Limb (tissue), 2 donors: ENCODE data around the gene HKDC1.

Experiments
- DNase-seq, 2 donors: peaks; one replicate each; pipeline ENCODE4 v3.0.0-alpha.2; 2016; ENCODE audit errors: extremely low spot score in 2 of 2

The HKDC1 gene

DNA sequence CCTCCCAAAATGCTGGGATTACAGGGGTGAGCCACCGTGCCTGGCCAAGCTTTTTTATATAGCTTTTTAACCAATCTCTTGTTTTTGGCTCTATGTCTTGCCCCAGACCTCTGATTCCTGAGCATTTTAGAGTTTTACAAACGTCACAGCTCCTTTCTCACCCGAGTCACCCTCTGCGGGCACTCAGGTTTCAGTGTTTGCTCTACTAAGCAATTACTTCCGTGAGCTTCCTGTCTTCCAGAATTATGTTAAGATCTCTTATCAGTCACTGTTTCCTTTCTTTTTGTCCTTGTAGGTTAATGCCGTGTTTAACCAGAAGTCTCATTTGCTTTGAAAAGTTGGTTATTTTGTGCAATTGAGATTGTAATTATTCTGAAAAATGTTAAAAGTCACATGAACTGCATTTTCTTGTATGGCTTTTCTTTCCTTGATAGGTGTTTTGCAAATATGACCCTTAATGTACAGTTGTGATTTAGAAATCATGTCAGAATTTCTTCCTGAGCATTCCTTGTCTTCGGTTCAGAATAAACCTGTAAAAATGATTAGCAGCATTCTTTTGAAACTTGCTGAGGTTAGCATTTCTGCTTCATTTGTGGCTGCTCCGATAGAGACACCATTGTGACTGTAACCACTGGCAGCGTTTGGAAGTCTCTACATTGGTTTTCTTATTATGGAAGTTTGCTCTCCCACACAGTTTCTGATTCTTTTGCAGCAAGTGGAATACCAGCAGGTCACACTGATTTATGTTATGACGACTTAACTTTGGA is 4.5 kb upstream of the HKDC1 start:
- DNase-seq: no peak

DNA sequence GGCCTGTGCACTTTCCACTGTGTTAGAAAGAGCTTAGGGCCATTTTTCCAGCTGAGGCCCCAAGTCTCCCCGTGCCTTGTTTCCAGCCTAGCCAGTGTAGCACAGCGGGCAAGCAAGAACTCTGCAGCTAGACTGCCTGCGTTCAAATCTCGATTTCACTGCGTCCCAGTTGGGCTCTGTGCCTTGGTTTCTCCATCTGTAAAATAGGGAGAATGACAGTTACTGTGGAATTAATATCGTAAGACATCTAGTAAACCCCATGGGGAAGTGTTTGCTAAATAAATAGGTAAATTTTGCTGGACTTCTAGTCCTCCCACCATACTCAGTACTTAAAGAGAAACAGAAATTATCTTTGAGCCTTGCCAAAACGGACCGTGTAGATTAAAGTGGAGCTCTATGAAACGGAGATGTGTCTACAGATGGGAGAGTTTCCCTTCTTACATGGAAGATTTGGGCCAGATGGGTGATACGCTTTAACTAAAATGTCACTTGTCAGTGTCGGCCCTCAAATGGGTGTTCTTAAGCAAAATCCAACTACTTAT is 3.5 kb upstream of the HKDC1 start:
- DNase-seq: no peak

GRCh38 chr10:69217119-69217754 is 2.9 kb upstream of the HKDC1 start:
- no peak for DNase-seq

GRCh38 chr10:69218831-69219230 is 1.3 kb upstream of the HKDC1 start:
- no peak for DNase-seq

DNA sequence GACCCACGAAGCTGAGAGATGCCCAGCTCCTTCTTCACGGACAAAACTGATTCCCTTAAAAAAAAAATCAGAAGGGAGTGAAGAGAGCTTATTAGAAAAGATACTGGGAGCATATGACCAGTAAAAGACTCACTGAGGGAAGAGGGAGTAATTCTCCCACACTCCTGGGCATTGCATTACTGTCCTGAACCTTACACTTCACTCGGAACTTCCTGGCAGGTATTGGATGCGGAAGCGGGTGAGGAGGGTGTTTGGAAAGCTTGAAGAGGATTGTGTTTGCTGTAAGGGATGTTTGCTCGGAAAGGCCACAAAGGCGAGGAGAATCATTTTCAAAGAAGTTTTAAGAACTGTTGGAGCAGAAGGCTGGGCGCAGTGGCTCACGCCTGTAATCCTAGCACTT is 375 bp downstream of the HKDC1 start:
- DNase-seq: no peak

GRCh38 chr10:69222157-69223027 is 2.3 kb downstream of the HKDC1 start:
- peak in 1 of 2 donors; percentile 30 for DNase-seq

- no peak for DNase-seq
These were observed 2.9 kb downstream of the HKDC1 start for GRCh38 chr10:69223028-69223342.

DNA sequence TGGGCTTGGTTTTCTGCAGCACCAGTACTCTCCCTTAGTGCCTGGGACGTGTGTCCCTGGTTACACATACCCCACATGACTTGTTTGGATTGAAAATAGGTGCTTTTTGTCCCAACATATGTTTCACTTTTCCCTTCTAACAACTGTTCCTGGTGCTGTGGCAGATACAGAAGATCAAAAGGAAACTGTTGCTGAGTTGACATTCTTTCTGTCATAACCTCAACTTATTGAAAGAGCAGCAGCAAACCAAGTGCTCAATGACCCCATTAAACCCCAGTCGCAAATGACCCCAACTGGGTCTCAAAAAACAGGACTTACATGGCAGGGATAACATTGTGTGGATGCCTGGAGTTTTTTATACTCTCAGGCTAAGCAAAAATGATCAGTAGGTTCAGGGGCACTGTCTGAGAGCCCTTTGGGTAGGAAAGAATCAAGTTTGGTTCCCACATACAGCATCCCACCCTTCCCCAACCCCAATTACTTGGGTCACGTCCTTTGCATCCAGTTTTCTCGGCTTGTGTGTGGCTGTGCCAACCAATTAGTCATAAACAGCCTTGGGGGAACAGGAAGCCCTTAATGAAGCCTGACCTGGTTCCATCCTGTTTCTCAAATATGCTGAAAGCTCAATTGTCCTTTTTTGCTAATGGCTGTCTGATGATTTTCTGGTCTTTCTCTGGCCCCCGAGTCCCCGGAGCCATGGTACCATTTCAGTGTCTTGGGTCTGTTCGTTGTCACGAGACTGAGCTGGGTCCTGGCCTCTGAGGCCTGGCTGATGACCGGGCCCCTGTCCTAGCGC is 4.9 kb downstream of the HKDC1 start:
- no peak for DNase-seq

DNA sequence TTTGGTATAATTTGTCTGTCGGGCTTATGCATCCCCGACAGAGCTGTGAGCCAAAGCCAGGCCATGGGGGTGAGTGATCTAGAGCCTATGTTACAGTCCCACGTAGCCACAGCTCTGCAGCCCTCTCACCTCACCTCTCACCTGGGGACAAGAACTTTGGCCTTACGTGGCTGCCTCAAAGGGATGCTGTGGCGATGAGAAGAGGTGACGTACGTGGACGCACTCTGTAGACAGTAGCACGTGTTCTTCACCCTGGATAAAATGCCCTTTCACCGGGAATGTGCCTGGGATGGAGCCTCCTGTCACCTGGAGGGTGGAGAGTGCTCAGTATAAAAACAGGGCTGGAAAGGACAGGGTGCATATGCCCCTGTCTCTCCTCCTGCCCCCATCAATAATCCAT is 5.5 kb downstream of the HKDC1 start:
- no peak for DNase-seq

DNA sequence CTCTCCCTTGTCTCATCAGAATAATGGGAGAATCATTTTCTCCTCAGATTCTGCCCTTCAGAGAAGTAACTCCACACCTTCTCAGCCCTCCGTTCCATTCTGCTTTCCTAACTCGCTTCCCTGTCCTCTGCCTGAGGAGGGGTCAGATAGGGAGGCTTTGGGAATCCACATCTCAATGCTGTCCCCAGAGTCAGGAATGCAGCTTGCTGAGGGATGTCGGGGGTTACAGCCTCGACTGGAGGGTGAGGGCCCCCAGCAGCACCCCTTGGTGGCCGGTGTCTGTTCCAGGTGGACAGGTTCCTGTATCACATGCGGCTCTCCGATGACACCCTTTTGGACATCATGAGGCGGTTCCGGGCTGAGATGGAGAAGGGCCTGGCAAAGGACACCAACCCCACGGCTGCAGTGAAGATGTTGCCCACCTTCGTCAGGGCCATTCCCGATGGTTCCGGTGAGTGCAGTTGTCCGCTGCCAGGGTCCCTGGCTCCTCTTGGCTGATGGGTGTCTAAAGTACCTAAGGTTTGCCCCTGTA is 6.9 kb downstream of the HKDC1 start:
- DNase-seq: no peak

DNA sequence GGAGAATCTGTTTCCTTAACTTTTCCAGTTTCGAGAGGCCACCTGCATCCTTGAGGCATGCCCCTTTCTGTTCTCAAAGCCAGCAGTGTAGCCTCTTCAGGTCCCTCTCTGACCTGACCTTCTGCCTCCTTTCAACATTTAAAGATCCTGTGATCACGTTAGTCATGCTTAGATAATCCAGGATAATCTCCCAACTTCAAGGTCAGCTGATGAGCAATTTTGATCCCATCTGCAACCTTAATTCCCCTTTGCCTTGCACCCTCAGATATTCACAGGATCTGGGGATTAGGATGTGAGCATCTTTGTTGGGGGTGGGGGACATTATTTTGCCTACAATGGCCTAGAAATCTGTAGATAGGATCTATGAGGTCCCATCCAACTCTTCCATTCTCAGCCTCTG is 8.0 kb downstream of the HKDC1 start:
- DNase-seq: no peak

GRCh38 chr10:69229616-69229916 is 9.4 kb downstream of the HKDC1 start:
- DNase-seq: no peak

DNA sequence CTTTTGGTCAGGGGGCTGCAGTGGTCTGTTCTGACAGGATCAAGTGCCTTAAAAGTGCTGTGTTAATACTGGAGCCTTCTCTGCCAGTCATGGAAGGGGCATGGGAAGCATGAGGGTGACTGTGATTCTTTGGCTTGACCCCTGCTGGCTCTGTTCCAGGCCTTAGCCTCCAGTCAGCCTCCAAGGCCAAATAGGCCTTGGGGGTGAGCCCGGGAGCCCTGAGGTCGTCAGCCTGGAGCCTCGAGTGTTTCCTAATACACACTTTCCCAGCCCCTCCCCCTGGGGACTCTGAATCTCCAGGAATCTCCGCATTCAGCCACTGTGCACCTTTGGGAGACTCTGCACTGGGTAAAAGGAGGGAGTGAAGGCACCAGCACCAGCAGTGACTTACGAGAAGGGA is 10.0 kb downstream of the HKDC1 start:
- no peak for DNase-seq

GRCh38 chr10:69232252-69232651 is 12.1 kb downstream of the HKDC1 start:
- no peak for DNase-seq

DNA sequence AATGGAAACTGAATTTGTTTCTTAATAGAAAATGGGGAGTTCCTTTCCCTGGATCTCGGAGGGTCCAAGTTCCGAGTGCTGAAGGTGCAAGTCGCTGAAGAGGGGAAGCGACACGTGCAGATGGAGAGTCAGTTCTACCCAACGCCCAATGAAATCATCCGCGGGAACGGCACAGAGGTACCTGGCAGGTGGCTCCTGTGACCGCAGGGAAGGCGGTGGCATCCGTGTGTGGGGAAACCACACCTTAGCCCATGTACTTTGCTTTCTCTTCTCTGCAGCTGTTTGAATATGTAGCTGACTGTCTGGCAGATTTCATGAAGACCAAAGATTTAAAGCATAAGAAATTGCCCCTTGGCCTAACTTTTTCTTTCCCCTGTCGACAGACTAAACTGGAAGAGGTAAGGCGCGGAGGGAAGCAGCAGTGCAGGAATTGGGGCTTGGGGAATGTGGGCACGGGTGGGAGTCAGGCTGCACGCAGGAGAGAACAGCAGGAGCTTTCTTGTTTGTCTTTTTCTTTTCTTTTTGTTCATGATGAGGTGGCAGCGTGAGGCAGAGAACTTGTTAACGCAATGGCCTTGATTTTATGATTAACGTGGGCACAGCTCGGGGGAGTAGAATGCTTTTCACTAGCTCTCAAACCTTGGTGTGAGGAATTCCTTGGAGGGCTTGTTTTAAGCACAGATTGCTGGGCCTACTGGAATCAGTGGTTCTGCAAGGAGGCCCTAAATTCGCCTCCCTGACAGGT is 12.8 kb downstream of the HKDC1 start:
- DNase-seq: no peak

DNA sequence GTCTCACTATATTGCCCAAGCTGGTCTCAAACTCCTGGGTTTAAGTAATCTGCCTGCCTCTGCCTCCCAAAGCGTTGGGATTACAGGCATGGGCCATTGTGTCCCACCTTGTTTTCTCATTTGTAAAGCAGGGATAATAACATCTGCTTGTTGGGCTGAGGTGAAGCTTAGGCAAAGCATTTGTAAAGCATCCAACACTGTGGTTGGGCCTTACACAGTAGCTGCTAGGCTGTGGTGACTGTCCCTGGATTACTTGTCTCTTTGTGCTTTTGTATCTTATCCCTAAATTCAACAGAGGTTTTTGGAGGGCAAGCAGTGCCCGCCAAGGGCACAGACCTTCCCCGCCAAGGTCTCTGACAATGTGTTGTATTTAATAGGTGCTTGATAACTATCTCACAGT is 14.3 kb downstream of the HKDC1 start:
- no peak for DNase-seq

DNA sequence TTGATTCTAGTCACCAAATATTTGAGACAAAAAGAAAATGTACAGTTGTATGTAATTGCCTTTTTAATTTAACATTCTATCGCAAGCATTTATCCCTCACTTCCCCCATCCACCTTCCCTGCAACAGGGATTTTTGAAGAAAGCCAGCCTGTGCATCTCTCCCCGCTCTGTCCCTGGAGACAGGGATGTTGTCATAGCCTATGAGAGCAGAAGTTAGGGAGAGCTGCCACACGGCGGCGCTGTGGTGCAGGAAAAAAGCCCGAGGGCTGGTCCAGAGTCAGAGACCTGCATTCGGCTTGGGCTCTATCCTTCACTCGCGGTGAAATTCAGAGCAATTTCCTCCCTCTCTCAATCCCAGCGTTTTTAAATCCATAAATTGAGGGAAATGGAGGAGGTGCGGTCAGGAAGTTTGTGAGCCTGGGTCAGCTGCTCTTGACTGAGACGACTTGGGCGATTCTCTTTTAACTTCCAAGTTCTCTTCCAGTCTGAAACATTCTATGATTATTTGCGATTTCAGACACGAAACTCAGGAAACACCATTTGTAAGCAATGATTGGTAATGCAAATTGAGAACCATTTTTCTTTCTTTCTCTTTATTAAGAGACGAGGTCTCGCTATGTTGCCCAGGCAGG is 17.5 kb downstream of the HKDC1 start:
- peak; percentile 80 to 94 for DNase-seq

- DNase-seq: no peak
These were observed 19.0 kb downstream of the HKDC1 start for GRCh38 chr10:69239136-69239535.

GRCh38 chr10:69239816-69240434 is 19.8 kb downstream of the HKDC1 start:
- no peak for DNase-seq

DNA sequence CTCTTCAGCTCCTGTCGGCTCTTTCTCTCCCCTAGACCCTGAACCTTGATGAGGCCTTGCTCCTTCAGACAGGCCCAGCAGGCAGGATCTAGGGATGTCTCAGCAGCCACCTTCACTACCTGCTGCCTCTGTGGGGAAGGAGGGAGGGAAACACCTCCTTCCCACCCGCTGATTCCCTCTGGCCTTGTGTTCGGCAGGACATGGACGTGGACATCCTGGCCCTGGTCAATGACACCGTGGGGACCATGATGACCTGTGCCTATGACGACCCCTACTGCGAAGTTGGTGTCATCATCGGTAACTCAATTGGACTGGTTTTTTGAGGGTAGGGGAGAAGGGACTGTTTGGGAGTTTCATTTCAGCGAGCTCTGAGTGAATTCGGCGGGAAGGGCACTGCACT is 20.3 kb downstream of the HKDC1 start:
- no peak for DNase-seq
